Large intestine (tissue), 3 donors: Measurements from ENCODE around the gene HECW1. TPM values are rescaled to one million over a fixed set of nuclear protein-coding genes. Genes with fewer than 3 reads are reported as not detected.

Experiments used
- DNase-seq, 2 donors: peaks; one replicate each; pipeline versions ENCODE4 v3.0.0 to v3.0.0-alpha.2; 2013
- H3K27ac ChIP-seq: one replicate; pipeline ENCODE4 v1.5.1; 2013; ENCODE audit warnings: low read length
- H3K27me3 ChIP-seq: 2 replicates; pipeline ENCODE4 v1.6.1; 2013; ENCODE audit warnings: low read length; ENCODE audit not compliant: control insufficient read depth, insufficient read depth
- H3K36me3 ChIP-seq: 2 replicates; pipeline ENCODE4 v1.6.1; 2013; ENCODE audit warnings: low read length; ENCODE audit not compliant: control insufficient read depth, insufficient read depth
- H3K4me1 ChIP-seq: one replicate; pipeline ENCODE4 v1.6.1; 2013; ENCODE audit warnings: low read length; ENCODE audit not compliant: control insufficient read depth, insufficient read depth
- H3K4me3 ChIP-seq: one replicate; pipeline ENCODE4 v1.5.1; 2013; ENCODE audit warnings: low read length
- H3K9me3 ChIP-seq: one replicate; pipeline ENCODE4 v1.6.1; 2013; ENCODE audit warnings: mild to moderate bottlenecking, low read depth, low read length, moderate library complexity; ENCODE audit not compliant: control insufficient read depth
- WGBS: methylation state at CpG from one replicate; pipeline ENCODE4 v1.1.5; 2013; ENCODE audit warnings: low lambda C conversion rate; ENCODE audit not compliant: insufficient coverage; 5-methylcytosine and 5-hydroxymethylcytosine counted together
- polyA plus RNA-seq: library from polyadenylated mRNA; unstranded; fragments of 120-200 nt; gene quantifications from one replicate; pipeline ENCODE4 v1.2.1, GENCODE V29; 2013

HECW1 gene
- polyA plus RNA-seq, 1 donor = 0.36 TPM

GRCh38 chr7:43530553-43531410, 418.3 kb downstream of the HECW1 start:
- H3K27ac ChIP-seq = no peak overlapping the region
- peak in 1 of 2 donors; percentile 33 for DNase-seq
- no peaks in the 10 kb centered on the region for H3K27me3 ChIP-seq
- peaks cover 8% of the 10 kb centered on the region for H3K4me1 ChIP-seq
- 39% methylated on average over 2 of the region's 6 CpGs for WGBS
- H3K4me3 ChIP-seq = no peak overlapping the region
- H3K36me3 ChIP-seq = no peaks in the 10 kb centered on the region
- H3K9me3 ChIP-seq = no peaks in the 10 kb centered on the region

GRCh38 chr7:43531700-43532099, 419.3 kb downstream of the HECW1 start:
- Histone ChIP-seq H3K36me3 (no peaks in the 10 kb centered on the region), H3K27me3 (no peaks in the 10 kb centered on the region), H3K4me3 (no peak overlapping the region), H3K4me1 (peaks cover 10% of the 10 kb centered on the region), H3K9me3 (no peaks in the 10 kb centered on the region), H3K27ac (no peak overlapping the region)
- no peak for DNase-seq
- 70% methylated on average over 2 of the region's 9 CpGs for WGBS

DNA sequence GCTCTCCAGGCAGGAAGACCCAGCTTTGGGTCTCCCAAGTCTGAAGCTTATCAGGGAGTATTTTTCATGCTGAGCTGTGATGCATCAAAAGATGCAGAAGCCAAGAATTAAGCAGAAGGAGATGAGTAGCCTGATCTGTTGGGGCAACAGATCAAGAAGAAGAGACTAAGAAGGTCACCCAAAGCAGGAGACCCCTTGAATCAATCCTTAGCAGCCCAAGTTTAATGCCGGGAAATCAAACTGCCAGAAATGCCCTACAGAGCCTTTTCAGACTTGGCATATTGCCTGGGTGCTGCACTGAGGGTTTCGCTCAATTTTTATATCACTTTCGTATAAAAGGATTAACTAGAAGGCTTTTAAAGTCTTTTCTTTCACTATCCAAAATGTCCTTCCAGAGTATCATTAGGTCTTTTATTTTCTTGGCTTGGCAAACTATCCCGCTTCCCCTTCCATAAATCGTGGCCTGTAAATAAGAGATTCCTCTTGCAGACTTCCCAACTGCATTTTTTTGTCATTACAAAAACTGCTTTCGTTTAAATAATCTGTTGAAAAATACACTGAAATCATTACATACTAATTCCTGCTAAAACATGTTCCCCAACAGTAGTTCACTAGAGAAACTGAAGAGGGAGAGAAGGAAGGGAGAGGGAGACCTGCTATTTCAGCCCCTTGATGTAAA, 421.5 kb downstream of the HECW1 start:
- Histone ChIP-seq H3K4me1 (peaks cover 30% of the 10 kb centered on the region), H3K36me3 (no peaks in the 10 kb centered on the region), H3K27me3 (no peaks in the 10 kb centered on the region), H3K27ac (no peak overlapping the region), H3K9me3 (no peaks in the 10 kb centered on the region), H3K4me3 (no peak overlapping the region)
- 80% methylated on average over 4 of the region's 6 CpGs for whole genome bisulfite sequencing
- DNase-seq = peak in 1 of 2 donors; percentile 15

- no peak overlapping the region for H3K27ac ChIP-seq
- H3K9me3 ChIP-seq = no peaks in the 10 kb centered on the region
- WGBS = no CpG with 5 or more reads among the region's 4 CpGs
- H3K27me3 ChIP-seq = no peaks in the 10 kb centered on the region
- no peaks in the 10 kb centered on the region for H3K36me3 ChIP-seq
- peaks cover 32% of the 10 kb centered on the region for H3K4me1 ChIP-seq
- DNase-seq = peak in 1 of 2 donors; percentile 10
- H3K4me3 ChIP-seq = no peak overlapping the region
These were observed 422.6 kb downstream of the HECW1 start for GRCh38 chr7:43535031-43535451.

GRCh38 chr7:43535810-43536585, 423.6 kb downstream of the HECW1 start:
- Histone ChIP-seq H3K4me1 (peaks cover 32% of the 10 kb centered on the region), H3K27me3 (no peaks in the 10 kb centered on the region), H3K27ac (no peak overlapping the region), H3K4me3 (no peak overlapping the region), H3K9me3 (no peaks in the 10 kb centered on the region), H3K36me3 (no peaks in the 10 kb centered on the region)
- WGBS = no CpG with 5 or more reads among the region's 6 CpGs
- DNase-seq = no peak

DNA sequence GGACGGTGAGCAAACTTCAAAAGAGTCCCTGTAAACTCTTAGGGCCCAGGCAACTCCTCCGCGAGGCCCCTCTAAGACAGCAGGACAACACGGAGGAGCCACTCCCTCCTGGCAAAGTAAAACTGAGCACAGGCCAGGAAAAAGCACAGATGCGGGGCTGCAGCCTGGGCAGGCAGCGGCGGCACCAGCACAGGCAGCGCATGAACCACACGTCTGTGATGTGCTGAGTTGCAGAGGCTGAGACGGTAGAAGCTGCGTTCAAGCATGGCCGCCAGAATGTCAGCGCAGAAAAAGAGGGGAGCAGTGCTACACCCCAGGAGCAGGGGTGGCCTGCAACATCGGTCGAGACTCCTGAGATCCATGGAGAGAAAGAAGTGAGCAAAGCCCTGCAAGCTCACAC, 424.3 kb downstream of the HECW1 start:
- Histone ChIP-seq H3K36me3 (no peaks in the 10 kb centered on the region), H3K4me1 (peaks cover 26% of the 10 kb centered on the region), H3K27ac (no peak overlapping the region), H3K9me3 (no peaks in the 10 kb centered on the region), H3K27me3 (no peaks in the 10 kb centered on the region), H3K4me3 (no peak overlapping the region)
- no CpG with 5 or more reads among the region's 15 CpGs for WGBS
- no peak for DNase-seq

DNA sequence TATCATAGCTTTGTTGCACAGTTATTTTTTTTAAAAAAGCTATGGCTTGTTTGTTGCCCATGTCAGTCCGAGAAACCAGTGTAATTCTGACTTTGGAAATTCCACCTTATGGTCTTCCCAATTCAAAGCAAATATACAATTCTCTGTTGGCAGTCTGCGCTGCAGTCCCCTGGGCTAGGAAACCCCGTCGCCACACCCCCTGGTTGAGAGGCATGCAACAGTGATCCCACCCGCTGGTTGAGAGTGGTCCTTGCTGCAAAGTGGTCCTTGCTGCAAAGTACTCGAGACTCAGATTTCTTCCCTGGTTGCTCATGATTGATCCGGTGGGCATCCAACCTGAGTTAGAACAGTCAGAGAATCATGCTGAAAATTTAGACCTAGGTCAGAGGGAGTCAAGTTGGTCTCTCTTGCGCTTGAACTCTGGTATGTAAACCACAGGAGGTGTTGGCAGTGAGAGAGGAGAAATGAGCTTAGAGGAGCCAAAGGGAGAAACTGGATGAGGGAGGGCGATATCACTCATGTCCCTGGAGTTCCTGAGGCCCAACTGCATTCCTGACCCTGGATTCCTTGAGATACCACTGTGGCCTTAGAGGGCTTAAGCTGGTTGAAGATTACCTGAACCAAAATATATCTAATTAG, 425.4 kb downstream of the HECW1 start:
- peak overlapping the region; percentile 26 for H3K27ac ChIP-seq
- no peaks in the 10 kb centered on the region for H3K27me3 ChIP-seq
- peaks cover 26% of the 10 kb centered on the region for H3K4me1 ChIP-seq
- peak in 1 of 2 donors; percentile 30 for DNase-seq
- no peaks in the 10 kb centered on the region for H3K9me3 ChIP-seq
- H3K4me3 ChIP-seq = no peak overlapping the region
- 83% methylated on average over 1 of the region's 9 CpGs for WGBS
- no peaks in the 10 kb centered on the region for H3K36me3 ChIP-seq

DNA sequence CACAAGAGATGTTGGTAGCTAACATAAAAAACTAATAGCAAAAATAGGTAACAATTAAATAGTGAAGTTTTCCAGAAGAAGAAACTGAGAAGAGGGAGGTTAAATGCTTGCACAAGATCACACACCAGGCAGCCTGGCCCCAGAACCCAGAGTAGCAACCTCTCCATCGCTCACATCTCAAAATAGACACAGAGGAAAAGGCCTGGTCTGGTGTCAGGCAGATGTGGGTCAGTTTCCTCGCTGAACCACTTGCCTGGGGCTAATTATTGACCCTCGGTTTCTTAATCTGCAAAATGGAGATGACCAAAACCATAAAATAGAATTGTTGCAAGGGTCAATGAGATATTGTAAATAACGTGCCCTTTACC, 425.9 kb downstream of the HECW1 start:
- WGBS = no CpG with 5 or more reads among the region's 4 CpGs
- Histone ChIP-seq H3K4me1 (peaks cover 26% of the 10 kb centered on the region), H3K27ac (peak overlapping the region; percentile 26), H3K36me3 (no peaks in the 10 kb centered on the region), H3K27me3 (no peaks in the 10 kb centered on the region), H3K4me3 (no peak overlapping the region), H3K9me3 (no peaks in the 10 kb centered on the region)
- DNase-seq = no peak

DNA sequence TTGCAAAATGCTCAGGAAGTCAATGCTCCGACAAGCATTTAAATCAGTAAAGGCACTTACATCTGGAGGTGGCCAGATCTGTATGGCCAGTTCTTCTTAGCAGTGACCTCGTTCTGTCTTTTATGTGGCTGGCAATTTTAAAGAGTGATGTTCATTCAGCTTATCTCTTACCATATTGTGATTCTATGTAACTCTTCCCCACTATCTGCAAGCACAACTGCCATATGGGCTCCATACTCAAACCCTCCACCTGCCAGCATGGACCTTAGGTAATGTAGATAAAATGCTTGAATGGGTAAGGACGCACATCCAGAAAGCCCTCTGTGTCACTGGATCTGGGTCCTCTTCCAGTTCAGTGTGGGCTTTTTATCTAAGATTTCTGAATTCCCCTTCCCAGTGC, 428.0 kb downstream of the HECW1 start:
- Histone ChIP-seq H3K27ac (no peak overlapping the region), H3K36me3 (no peaks in the 10 kb centered on the region), H3K4me3 (no peak overlapping the region), H3K4me1 (peaks cover 24% of the 10 kb centered on the region), H3K9me3 (no peaks in the 10 kb centered on the region), H3K27me3 (no peaks in the 10 kb centered on the region)
- no peak for DNase-seq
- 100% methylated on average over 1 of the region's 3 CpGs for WGBS

GRCh38 chr7:43542716-43543115, 430.3 kb downstream of the HECW1 start:
- peaks cover 12% of the 10 kb centered on the region for H3K4me1 ChIP-seq
- WGBS = 100% methylated on average over 2 of the region's 5 CpGs
- no peaks in the 10 kb centered on the region for H3K36me3 ChIP-seq
- H3K27ac ChIP-seq = no peak overlapping the region
- no peaks in the 10 kb centered on the region for H3K9me3 ChIP-seq
- no peak overlapping the region for H3K4me3 ChIP-seq
- no peak for DNase-seq
- H3K27me3 ChIP-seq = no peaks in the 10 kb centered on the region
